ENCODE data around the gene TRIP12. TPM values are rescaled to one million over a fixed set of nuclear protein-coding genes. Genes with fewer than 3 reads are reported as not detected.

TRIP12 gene
- total RNA-seq, 2 experiments from 2014 or later = 151 to 178 TPM

DNA sequence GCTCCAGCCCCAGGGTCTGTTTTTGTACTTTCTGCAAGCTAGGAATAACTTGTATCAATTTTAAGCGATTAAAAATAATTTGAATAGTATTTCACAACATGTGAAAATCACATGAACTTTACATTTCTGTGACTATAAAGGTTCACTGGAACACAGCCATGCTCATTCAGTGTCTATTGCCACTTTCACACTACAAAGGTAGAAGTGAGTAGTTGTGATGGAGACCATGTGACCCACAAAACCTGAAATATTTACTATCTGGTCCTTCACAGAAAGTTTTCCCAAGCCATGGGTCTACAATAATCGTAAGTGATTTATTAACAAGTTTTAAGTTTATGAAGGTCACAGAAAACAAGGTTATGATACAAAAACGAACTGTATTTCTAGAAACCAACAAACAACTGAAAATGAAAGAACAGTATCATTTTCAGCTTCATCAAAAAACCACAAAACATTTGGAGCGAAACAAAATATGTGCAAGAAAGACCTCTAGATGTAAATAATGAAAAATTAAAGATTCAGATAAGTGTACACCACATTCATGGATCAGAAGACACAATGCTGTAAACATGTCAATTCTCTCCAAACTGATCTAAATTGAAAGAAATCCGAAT, 138.6 kb downstream of the TRIP12 start:
- H3K4me3 ChIP-seq (ENCODE audit: low read length) = no peak overlapping the region
- peaks cover 13% of the 10 kb centered on the region for H3K4me1 Mint-ChIP-seq (ENCODE audit: low read depth)
- ChIA-PET CTCF (no interaction called here), POLR2A (no interaction called here)
- no peaks in the 10 kb centered on the region for H3K4me1 ChIP-seq (ENCODE audit: insufficient read depth, low read length)
- DNase-seq (no peak), ATAC-seq (ENCODE audit: poor library complexity) (no peak)
- no peak overlapping the region for H3K27ac ChIP-seq (ENCODE audit: low read depth in 1 of 2, low read length in 2 of 2)
- intact Hi-C loops (cut with DNase I, micrococcal nuclease) = loop anchor here (5.0 to 10.0 kb wide), 2 partner anchors 282 to 284 kb away; partner anchors contain the start of gene SLC16A14 (in 2 of the 2)
- H3K36me3 ChIP-seq (ENCODE audit: insufficient read depth, low read length) = peaks cover 65% of the 10 kb centered on the region
- H3K27ac Mint-ChIP-seq = no peak overlapping the region
- H3K4me3 Mint-ChIP-seq = no peak overlapping the region
- H3K9me3 ChIP-seq (ENCODE audit: control insufficient read depth in 1 of 2, insufficient read depth in 1 of 2, low read length in 2 of 2) = no peaks in the 10 kb centered on the region
- H3K9me3 Mint-ChIP-seq = no peaks in the 10 kb centered on the region
- no peaks in the 10 kb centered on the region for H3K27me3 Mint-ChIP-seq
- TF ChIP-seq, protein P1, sequence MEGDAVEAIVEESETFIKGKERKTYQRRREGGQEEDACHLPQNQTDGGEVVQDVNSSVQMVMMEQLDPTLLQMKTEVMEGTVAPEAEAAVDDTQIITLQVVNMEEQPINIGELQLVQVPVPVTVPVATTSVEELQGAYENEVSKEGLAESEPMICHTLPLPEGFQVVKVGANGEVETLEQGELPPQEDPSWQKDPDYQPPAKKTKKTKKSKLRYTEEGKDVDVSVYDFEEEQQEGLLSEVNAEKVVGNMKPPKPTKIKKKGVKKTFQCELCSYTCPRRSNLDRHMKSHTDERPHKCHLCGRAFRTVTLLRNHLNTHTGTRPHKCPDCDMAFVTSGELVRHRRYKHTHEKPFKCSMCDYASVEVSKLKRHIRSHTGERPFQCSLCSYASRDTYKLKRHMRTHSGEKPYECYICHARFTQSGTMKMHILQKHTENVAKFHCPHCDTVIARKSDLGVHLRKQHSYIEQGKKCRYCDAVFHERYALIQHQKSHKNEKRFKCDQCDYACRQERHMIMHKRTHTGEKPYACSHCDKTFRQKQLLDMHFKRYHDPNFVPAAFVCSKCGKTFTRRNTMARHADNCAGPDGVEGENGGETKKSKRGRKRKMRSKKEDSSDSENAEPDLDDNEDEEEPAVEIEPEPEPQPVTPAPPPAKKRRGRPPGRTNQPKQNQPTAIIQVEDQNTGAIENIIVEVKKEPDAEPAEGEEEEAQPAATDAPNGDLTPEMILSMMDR (IDR thresholded peaks at IDR 0.05) = no peak
- peaks cover 75% of the 10 kb centered on the region for H3K36me3 Mint-ChIP-seq (ENCODE audit: low read depth)
- no peaks in the 10 kb centered on the region for H3K27me3 ChIP-seq (ENCODE audit: control insufficient read depth in 1 of 2, insufficient read depth in 2 of 2, low read length in 2 of 2)

DNA sequence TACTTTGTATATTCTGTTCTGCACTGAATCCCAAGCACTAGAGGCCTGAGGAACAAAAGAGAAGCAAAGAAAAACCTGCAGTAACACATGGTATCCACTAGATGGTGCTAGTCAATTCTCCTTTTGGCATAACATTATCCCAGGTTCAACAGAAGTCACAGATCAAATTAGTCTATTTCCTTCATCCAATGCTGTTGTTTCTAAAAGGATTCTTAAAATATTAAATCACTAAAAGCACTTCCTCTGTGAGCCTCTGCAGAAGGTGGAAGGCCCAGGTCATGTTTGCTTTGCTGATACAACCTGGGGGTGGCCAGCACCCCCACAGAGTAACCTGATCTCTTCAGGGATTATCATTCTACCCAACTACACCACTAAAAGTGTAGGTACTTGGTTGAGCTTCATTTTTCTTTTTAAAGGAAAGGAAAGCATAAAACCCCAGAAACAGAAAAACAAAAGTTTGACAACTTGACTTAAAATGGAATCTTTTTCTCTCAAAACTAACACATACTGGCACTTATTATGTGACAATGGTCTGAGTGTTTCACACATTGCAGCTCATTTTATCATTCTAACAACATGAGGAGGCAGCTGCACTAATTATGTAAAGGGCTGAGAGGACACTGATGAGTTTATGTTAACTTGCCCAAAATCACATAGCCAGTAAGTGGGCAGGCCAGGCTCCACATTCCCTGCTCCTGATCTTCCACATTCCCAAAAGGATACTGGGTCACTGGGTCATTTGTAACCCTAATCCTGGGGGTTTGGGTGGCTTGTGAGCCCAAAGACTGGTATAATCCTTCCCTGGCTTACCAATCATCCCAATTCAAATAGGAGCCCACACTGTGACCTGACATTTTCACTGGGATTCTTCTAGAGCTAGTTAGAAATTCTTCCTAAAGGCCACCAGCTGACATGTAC, 140.7 kb downstream of the TRIP12 start:
- ATAC-seq (ENCODE audit: poor library complexity) (peak; percentile 74), DNase-seq (peak in 3 of 14 experiments; percentile 49 to 66 (median 54))
- ChIA-PET CTCF (interaction anchor here (0.5 to 1.9 kb wide), 7 partner anchors 12 to 881 kb away, joined by 3 to 7 read pairs (median 3); no protein-coding TSS in a partner anchor), POLR2A (no interaction called here)
- Mint-ChIP-seq H3K36me3 (ENCODE audit: low read depth) (peaks cover 80% of the 10 kb centered on the region), H3K27ac (no peak overlapping the region), H3K9me3 (no peaks in the 10 kb centered on the region), H3K4me3 (no peak overlapping the region), H3K4me1 (ENCODE audit: low read depth) (peaks cover 26% of the 10 kb centered on the region), H3K27me3 (no peaks in the 10 kb centered on the region)
- Histone ChIP-seq H3K4me3 (ENCODE audit: low read length) (no peak overlapping the region), H3K27me3 (ENCODE audit: control insufficient read depth in 1 of 2, insufficient read depth in 2 of 2, low read length in 2 of 2) (no peaks in the 10 kb centered on the region), H3K36me3 (ENCODE audit: insufficient read depth, low read length) (peaks cover 72% of the 10 kb centered on the region), H3K9me3 (ENCODE audit: control insufficient read depth in 1 of 2, insufficient read depth in 1 of 2, low read length in 2 of 2) (no peaks in the 10 kb centered on the region), H3K4me1 (ENCODE audit: insufficient read depth, low read length) (no peaks in the 10 kb centered on the region), H3K27ac (ENCODE audit: low read depth in 1 of 2, low read length in 2 of 2) (no peak overlapping the region)
- TF ChIP-seq, protein P1 (IDR thresholded peaks at IDR 0.05) = peak; percentile 97
- intact Hi-C loops (cut with DNase I, micrococcal nuclease) = loop anchor here (2.0 to 10.0 kb wide), 3 partner anchors 284 to 380 kb away; partner anchors contain the start of gene SLC16A14 (in 2 of the 2)

DNA sequence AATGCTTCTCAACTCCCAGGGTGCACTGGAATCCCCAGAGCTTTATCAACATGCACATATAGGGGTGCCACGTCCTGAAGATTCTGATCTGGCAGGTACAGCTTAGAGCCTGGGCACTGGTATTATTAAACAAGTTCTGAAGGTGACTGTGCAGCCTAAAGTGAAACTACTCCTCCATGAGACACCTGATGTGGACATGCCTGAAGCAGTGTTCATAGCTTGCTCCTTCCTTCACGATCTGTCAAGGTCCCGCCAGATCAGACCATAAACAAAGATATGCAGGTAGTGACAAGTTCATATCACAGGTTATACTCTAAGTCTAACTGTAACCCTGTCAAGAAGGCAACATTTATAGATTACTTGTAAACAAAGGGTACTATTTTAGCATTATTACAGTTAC, 142.2 kb downstream of the TRIP12 start:
- H3K4me1 ChIP-seq (ENCODE audit: insufficient read depth, low read length) = peaks cover 3% of the 10 kb centered on the region
- H3K36me3 ChIP-seq (ENCODE audit: insufficient read depth, low read length) = peaks cover 68% of the 10 kb centered on the region
- no peaks in the 10 kb centered on the region for H3K9me3 ChIP-seq (ENCODE audit: control insufficient read depth in 1 of 2, insufficient read depth in 1 of 2, low read length in 2 of 2)
- ATAC-seq (ENCODE audit: poor library complexity) = no peak
- H3K27ac ChIP-seq (ENCODE audit: low read depth in 1 of 2, low read length in 2 of 2) = no peak overlapping the region
- peaks cover 80% of the 10 kb centered on the region for H3K36me3 Mint-ChIP-seq (ENCODE audit: low read depth)
- H3K4me3 ChIP-seq (ENCODE audit: low read length) = no peak overlapping the region
- no peaks in the 10 kb centered on the region for H3K9me3 Mint-ChIP-seq
- H3K27me3 ChIP-seq (ENCODE audit: control insufficient read depth in 1 of 2, insufficient read depth in 2 of 2, low read length in 2 of 2) = no peaks in the 10 kb centered on the region
- TF ChIP-seq, protein P1 (IDR thresholded peaks at IDR 0.05) = no peak
- H3K27ac Mint-ChIP-seq = no peak overlapping the region
- ChIA-PET POLR2A (no interaction called here), CTCF (interaction anchor here (1.5 kb wide), 1 partner anchor 131 kb away, joined by 3 read pairs; no protein-coding TSS in a partner anchor)
- peaks cover 40% of the 10 kb centered on the region for H3K4me1 Mint-ChIP-seq (ENCODE audit: low read depth)
- H3K27me3 Mint-ChIP-seq = no peaks in the 10 kb centered on the region
- H3K4me3 Mint-ChIP-seq = no peak overlapping the region
- intact Hi-C loops (cut with DNase I, micrococcal nuclease) = loop anchor here (2.0 to 10.0 kb wide), 3 partner anchors 285 to 381 kb away; partner anchors contain the start of gene SLC16A14 (in 2 of the 2)
- DNase-seq = no peak
